Lower leg skin (tissue), 4 donors: ENCODE results near the gene HSD11B2. TPM values are rescaled to one million over a fixed set of nuclear protein-coding genes. Genes with fewer than 3 reads are reported as not detected.

Experiments
- DNase-seq, 2 donors: peaks; one replicate each; pipeline ENCODE4 v3.0.0-alpha.2; 2019; ENCODE audit warnings: low spot score in 2 of 2
- H3K4me3 ChIP-seq: fragments of 200-600 bp; sonication (generic); 2 replicates; pipeline ENCODE4 v1.5.1; 2017; ENCODE audit warnings: mild to moderate bottlenecking, low read depth; ENCODE audit not compliant: poor library complexity, severe bottlenecking
- POLR2A ChIP-seq, 2 donors: fragments of 450-650 bp; IDR thresholded peaks; one replicate each; pipeline ENCODE4 v1.6.1; 2016 to 2017; ENCODE audit warnings: antibody characterized with exemption in 2 of 2, mild to moderate bottlenecking in 1 of 2, moderate library complexity in 1 of 2
- WGBS, 2 donors: methylation state at CpG; one replicate each; pipeline ENCODE4 v1.1.5; 2018; 5-methylcytosine and 5-hydroxymethylcytosine counted together
- intact Hi-C: fragments of 100-400 bp; cut with DNase I; formaldehyde crosslinking; loops from one replicate; pipeline ENCODE4 v1.15.0; 2023; ENCODE audit warnings: low total_unique reads
- total RNA-seq, 4 donors: library from RNA; depleted of rRNA; stranded (reverse); fragments of >200 nt; gene quantifications; one replicate each; pipeline ENCODE4 v1.1.0, GENCODE V29; 2016
- TF ChIP-seq, protein P1 (sequence below), 3 donors: fragments of 450-650 bp; IDR thresholded peaks; one replicate each; pipeline ENCODE4 v1.5.1; 2016; ENCODE audit warnings: antibody characterized with exemption in 3 of 3, mild to moderate bottlenecking in 3 of 3, moderate library complexity in 2 of 3

Gene HSD11B2
- total RNA-seq, 4 donors from 2014 or later, result 63.2 to 121 (median 80.8) TPM

DNA sequence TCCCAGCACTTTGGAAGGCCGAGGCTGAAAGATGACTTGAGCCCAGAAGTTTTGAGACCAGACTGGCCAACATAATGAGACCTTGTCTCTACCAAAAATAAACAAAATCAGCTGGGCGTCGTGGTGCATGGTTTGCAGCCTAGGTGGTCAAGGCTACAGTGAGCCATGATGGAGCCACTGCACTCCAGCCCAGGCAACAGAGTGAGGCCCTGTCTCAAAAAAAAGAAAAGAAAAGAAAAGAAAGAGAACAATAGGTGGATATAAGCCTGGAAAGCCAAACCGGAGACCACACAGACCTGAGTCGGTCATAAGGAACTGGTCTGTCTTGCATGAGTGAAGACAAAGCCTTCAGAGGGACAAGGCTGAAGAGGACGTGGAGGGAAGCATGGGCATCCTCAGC is 35.7 kb downstream of the HSD11B2 start:
- no peak for DNase-seq
- intact Hi-C loops, result loop anchor here (5.0 kb wide), 2 partner anchors 39 to 189 kb away; partner anchors contain the start of gene PLEKHG4
- H3K4me3 ChIP-seq, result no peak overlapping the region
- WGBS, 2 donors, result 84 to 89% methylated on average over 6 of the region's 6 CpGs
- no peak for TF ChIP-seq POLR2A (IDR thresholded peaks at IDR 0.05)
- TF ChIP-seq, protein P1, sequence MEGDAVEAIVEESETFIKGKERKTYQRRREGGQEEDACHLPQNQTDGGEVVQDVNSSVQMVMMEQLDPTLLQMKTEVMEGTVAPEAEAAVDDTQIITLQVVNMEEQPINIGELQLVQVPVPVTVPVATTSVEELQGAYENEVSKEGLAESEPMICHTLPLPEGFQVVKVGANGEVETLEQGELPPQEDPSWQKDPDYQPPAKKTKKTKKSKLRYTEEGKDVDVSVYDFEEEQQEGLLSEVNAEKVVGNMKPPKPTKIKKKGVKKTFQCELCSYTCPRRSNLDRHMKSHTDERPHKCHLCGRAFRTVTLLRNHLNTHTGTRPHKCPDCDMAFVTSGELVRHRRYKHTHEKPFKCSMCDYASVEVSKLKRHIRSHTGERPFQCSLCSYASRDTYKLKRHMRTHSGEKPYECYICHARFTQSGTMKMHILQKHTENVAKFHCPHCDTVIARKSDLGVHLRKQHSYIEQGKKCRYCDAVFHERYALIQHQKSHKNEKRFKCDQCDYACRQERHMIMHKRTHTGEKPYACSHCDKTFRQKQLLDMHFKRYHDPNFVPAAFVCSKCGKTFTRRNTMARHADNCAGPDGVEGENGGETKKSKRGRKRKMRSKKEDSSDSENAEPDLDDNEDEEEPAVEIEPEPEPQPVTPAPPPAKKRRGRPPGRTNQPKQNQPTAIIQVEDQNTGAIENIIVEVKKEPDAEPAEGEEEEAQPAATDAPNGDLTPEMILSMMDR (IDR thresholded peaks at IDR 0.05), result no peak

DNA sequence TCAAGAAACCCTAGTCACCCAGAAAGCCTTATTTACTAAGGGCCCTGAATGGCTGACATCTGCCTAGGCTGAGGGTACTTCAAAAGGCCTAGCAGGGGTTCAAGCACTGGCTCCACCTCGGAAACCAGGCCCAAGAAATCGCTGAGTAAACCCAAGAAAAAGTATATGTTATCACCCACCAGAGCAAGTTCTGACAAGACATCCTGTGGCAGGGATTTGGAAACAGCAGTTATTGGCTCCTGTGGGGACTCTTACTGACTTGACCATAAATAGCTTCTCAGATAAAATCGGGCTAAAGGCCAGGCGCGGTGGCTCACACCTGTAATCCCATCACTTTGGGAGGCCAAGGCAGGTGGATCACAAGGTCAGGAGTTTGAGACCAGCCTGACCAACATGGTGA is 37.8 kb downstream of the HSD11B2 start:
- intact Hi-C loops, result loop anchor here (5.0 kb wide), 2 partner anchors 41 to 191 kb away; partner anchors contain the start of gene PLEKHG4
- DNase-seq, result no peak
- no peak for TF ChIP-seq POLR2A (IDR thresholded peaks at IDR 0.05)
- TF ChIP-seq, protein P1 (IDR thresholded peaks at IDR 0.05), result no peak
- H3K4me3 ChIP-seq, result no peak overlapping the region
- WGBS, 2 donors, result 35 to 69% methylated on average over 5 of the region's 5 CpGs

GRCh38 chr16:67470359-67470758 is 39.4 kb downstream of the HSD11B2 start:
- TF ChIP-seq POLR2A (IDR thresholded peaks at IDR 0.05), result no peak
- TF ChIP-seq, protein P1 (IDR thresholded peaks at IDR 0.05), result no peak
- H3K4me3 ChIP-seq, result no peak overlapping the region
- peak; percentile 64 to 94 for DNase-seq
- intact Hi-C loops, result no loop called here
- WGBS, 2 donors, result 45 to 51% methylated on average over 7 of the region's 7 CpGs

DNA sequence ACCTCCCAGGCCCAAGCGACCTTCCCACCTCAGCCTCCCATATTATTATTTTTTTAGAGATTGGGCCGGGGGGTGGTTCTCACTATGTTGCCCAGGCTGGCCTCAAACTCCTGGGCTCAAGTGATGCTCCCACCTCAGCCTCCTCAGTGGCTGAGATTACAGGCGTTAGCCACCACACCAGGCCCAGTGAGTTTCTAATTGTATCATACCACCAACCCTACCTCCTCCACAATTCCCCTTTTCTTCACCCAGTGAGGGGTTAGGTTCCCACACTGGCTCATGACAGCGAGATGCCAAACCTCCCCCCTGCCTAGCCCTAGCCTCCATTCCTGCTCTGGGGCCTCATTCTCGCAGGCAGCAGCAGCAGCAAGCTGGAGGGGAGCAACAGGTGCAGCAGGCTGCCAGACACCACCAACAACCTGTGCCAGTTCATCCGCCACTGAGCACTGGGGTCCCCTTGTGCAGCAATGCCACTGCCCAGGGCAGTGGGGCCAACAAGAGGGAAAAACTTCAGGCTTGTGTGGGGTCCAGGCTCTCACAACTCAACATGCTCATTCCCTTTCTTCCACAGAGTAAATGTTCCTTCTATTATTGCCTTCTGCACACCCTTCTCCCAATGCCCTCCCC is 41.0 kb downstream of the HSD11B2 start:
- 92 to 95% methylated on average over 6 of the region's 6 CpGs for WGBS, 2 donors
- no peak for DNase-seq
- TF ChIP-seq POLR2A (IDR thresholded peaks at IDR 0.05), result no peak
- TF ChIP-seq, protein P1 (IDR thresholded peaks at IDR 0.05), result no peak
- no peak overlapping the region for H3K4me3 ChIP-seq
- intact Hi-C loops, result no loop called here

DNA sequence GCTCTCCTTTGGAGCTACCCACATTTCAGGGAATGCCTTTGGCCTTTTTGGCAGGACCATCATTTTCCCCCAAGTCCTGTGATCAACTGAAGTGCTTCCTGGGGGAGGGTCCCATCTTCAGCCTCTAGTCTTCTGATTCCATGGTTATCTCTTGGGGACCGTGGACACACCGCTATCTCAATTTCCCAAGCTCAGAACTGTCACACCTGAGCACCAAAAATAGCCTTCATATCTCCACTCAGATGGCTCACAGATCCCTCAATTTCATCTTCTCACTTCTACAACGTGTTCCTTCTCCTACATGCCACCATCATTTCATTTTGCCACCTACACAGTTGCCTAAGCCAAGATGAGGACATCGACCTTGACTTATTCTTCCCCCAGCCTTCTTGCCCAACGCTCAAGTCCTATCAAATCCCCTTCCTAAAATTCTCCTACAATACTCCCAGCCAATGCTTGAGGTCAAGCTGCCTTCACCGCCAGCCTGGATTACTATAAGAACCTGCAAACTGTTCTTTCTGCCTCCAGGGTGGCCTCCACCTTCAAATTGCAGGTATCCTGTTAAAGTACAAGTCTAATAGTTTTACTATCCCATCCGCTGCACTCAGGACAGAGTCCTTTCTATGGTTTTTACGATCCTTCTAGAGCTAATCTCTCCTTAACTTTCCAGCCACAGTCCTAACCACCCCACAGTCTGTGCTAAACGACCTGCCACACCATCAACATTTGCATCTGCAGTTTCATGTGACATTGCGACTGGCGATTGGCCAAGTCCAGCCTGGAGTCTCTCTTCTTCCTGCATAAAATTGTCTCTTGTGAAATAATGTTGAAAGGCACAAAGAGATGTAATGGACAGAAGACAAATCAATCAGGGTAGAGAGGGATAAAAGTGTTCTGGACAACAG is 43.9 kb downstream of the HSD11B2 start:
- TF ChIP-seq, protein P1 (IDR thresholded peaks at IDR 0.05), result no peak
- no peak for TF ChIP-seq POLR2A (IDR thresholded peaks at IDR 0.05)
- 89 to 90% methylated on average over 11 of the region's 11 CpGs for WGBS, 2 donors
- DNase-seq, result no peak
- H3K4me3 ChIP-seq, result no peak overlapping the region
- intact Hi-C loops, result no loop called here
